Right ventricle myocardium inferior (tissue), 1 donor: Measurements from ENCODE around the gene RER1. TPM values are rescaled to one million over a fixed set of nuclear protein-coding genes. Genes with fewer than 3 reads are reported as not detected.

Experiments
- ATAC-seq: fragments of 200-7000 bp; cut with Tn5 transposase; one replicate; pipeline ENCODE4 v1.9.1; 2020; ENCODE audit warnings: mild to moderate bottlenecking, moderate library complexity
- DNase-seq: peaks from one replicate; pipeline ENCODE4 v3.0.0; 2021; ENCODE audit errors: missing footprints
- intact Hi-C: fragments of 100-400 bp; cut with DNase I; formaldehyde crosslinking; loops from one replicate; pipeline ENCODE4 v1.11.0; 2022
- total RNA-seq: library from RNA; stranded (reverse); fragmentation: NEBNext Ultra II Directional; extraction: Animal tissue kit (Norgen Biotek cat#: 25700); gene quantifications from one replicate; pipeline ENCODE4 v1.2.1, GENCODE V29; 2021
- donor health status: DM: no; HTN: yes; CAD: no; lungs with severe emphysema.

Gene RER1
- total RNA-seq, 1 donor from 2014 or later, result 85.8 TPM

- DNase-seq (no peak), ATAC-seq (no peak)
- intact Hi-C loops, result no loop called here
These were observed 55.2 kb downstream of the RER1 start for GRCh38 chr1:2446861-2447260.

GRCh38 chr1:2447276-2448097 is 55.8 kb downstream of the RER1 start:
- ATAC-seq, result no peak
- intact Hi-C loops, result no loop called here
- no peak for DNase-seq

GRCh38 chr1:2448098-2448445 is 56.4 kb downstream of the RER1 start:
- no peak for DNase-seq
- intact Hi-C loops, result no loop called here
- ATAC-seq, result no peak

- ATAC-seq (no peak), DNase-seq (no peak)
- intact Hi-C loops, result no loop called here
These were observed 58.2 kb downstream of the RER1 start for GRCh38 chr1:2449636-2450454.

GRCh38 chr1:2451741-2452140 is 60.1 kb downstream of the RER1 start:
- intact Hi-C loops, result no loop called here
- ATAC-seq (no peak), DNase-seq (no peak)

- intact Hi-C loops, result no loop called here
- ATAC-seq, result no peak
- DNase-seq, result no peak
These were observed 60.7 kb downstream of the RER1 start for GRCh38 chr1:2452201-2452931.

- intact Hi-C loops, result no loop called here
- ATAC-seq, result no peak
- no peak for DNase-seq
These were observed 61.3 kb downstream of the RER1 start for GRCh38 chr1:2452932-2453315.

GRCh38 chr1:2454227-2454626 is 62.6 kb downstream of the RER1 start:
- ATAC-seq (no peak), DNase-seq (no peak)
- intact Hi-C loops, result no loop called here

Other genes starting within 250 kb of the RER1 start
- gene FAAP20, start 197.1 kb upstream of the RER1 start, total RNA-seq, result 43.9 TPM
- gene SKI, start 163.5 kb upstream of the RER1 start, total RNA-seq, result 38.5 TPM
- 4.9 TPM for gene MORN1, start 287 bp upstream of the RER1 start, total RNA-seq
- gene PEX10, start 20.7 kb downstream of the RER1 start, total RNA-seq, result 14.5 TPM
- 0.46 TPM for gene PLCH2, start 84.4 kb downstream of the RER1 start, total RNA-seq
- gene PANK4, start 134.8 kb downstream of the RER1 start, total RNA-seq, result 46.4 TPM
- gene HES5, start 138.4 kb downstream of the RER1 start, total RNA-seq, result 1.3 TPM
- 15.7 TPM for gene TNFRSF14, start 164.5 kb downstream of the RER1 start, total RNA-seq
- 12.2 TPM for gene PRXL2B, start 194.9 kb downstream of the RER1 start, total RNA-seq
- gene MMEL1, start 241.2 kb downstream of the RER1 start, total RNA-seq, result 0.35 TPM